Measurements from ENCODE around the gene CCDC171.
"Not testable (repeated sequence)": the region's sequence is repeated elsewhere in the genome, so short reads cannot be mapped to it uniquely, and the experiment has no call there.

Gene CCDC171

GRCh38 chr9:15699876-15700559 is 147.2 kb downstream of the CCDC171 start:
- not testable (repeated sequence) for DNase-seq

GRCh38 chr9:15707000-15707399 is 154.2 kb downstream of the CCDC171 start:
- DNase-seq, result no peak

- DNase-seq, result no peak
Observed at GRCh38 chr9:15711531-15711930, 158.7 kb downstream of the CCDC171 start.

GRCh38 chr9:15711931-15712330 is 159.1 kb downstream of the CCDC171 start:
- no peak for DNase-seq

GRCh38 chr9:15714746-15715145 is 161.9 kb downstream of the CCDC171 start:
- DNase-seq, result no peak

GRCh38 chr9:15717290-15717967 is 164.6 kb downstream of the CCDC171 start:
- no peak for DNase-seq

GRCh38 chr9:15718423-15718822 is 165.6 kb downstream of the CCDC171 start:
- no peak for DNase-seq

- no peak for DNase-seq
Observed at GRCh38 chr9:15720861-15721260, 168.0 kb downstream of the CCDC171 start.

GRCh38 chr9:15722888-15723287 is 170.0 kb downstream of the CCDC171 start:
- no peak for DNase-seq

GRCh38 chr9:15724016-15724415 is 171.2 kb downstream of the CCDC171 start:
- no peak for DNase-seq

GRCh38 chr9:15724612-15725011 is 171.8 kb downstream of the CCDC171 start:
- DNase-seq, result no peak

GRCh38 chr9:15725953-15726352 is 173.1 kb downstream of the CCDC171 start:
- no peak for DNase-seq

GRCh38 chr9:15729507-15729906 is 176.7 kb downstream of the CCDC171 start:
- no peak for DNase-seq

GRCh38 chr9:15735083-15735857 is 182.4 kb downstream of the CCDC171 start:
- no peak for DNase-seq

GRCh38 chr9:15736569-15736968 is 183.7 kb downstream of the CCDC171 start:
- DNase-seq, result no peak

- DNase-seq, result no peak
Observed at GRCh38 chr9:15738011-15738410, 185.2 kb downstream of the CCDC171 start.

- DNase-seq, result no peak
Observed at GRCh38 chr9:15741015-15741414, 188.2 kb downstream of the CCDC171 start.

- DNase-seq, result no peak
Observed at GRCh38 chr9:15743512-15743911, 190.7 kb downstream of the CCDC171 start.

GRCh38 chr9:15744196-15744595 is 191.4 kb downstream of the CCDC171 start:
- DNase-seq, result no peak

GRCh38 chr9:15746905-15747304 is 194.1 kb downstream of the CCDC171 start:
- no peak for DNase-seq

GRCh38 chr9:15755660-15756059 is 202.8 kb downstream of the CCDC171 start:
- DNase-seq, result no peak

GRCh38 chr9:15761551-15761950 is 208.7 kb downstream of the CCDC171 start:
- DNase-seq, result no peak

GRCh38 chr9:15763371-15763770 is 210.5 kb downstream of the CCDC171 start:
- no peak for DNase-seq

GRCh38 chr9:15764131-15764530 is 211.3 kb downstream of the CCDC171 start:
- no peak for DNase-seq
